SJSA1 (cell line): Measurements from ENCODE around the gene PSMD4. TPM values are rescaled to one million over a fixed set of nuclear protein-coding genes. Genes with fewer than 3 reads are reported as not detected.

Experiments used
- DNase-seq, 2 experiments: peaks; one replicate each; pipeline ENCODE4 v3.0.0-alpha.2; 2015 to 2020; ENCODE audit warnings: low spot score in 2 of 2, low read depth in 1 of 2
- H3K27ac ChIP-seq: fragments of 250-450 bp; sonication (Bioruptor Pico); 2 replicates; pipeline ENCODE4 v1.5.1; 2020; ENCODE audit warnings: mild to moderate bottlenecking, moderate library complexity
- H3K27me3 ChIP-seq: fragments of 250-450 bp; sonication (Bioruptor Pico); replicated peaks from 2 replicates; pipeline ENCODE4 v1.5.1; 2020; ENCODE audit warnings: mild to moderate bottlenecking, moderate library complexity
- H3K36me3 ChIP-seq: fragments of 250-450 bp; sonication (Bioruptor Pico); 2 replicates; pipeline ENCODE4 v1.5.1; 2020; ENCODE audit warnings: mild to moderate bottlenecking
- H3K4me1 ChIP-seq: fragments of 250-450 bp; sonication (Bioruptor Pico); replicated peaks from 2 replicates; pipeline ENCODE4 v1.6.1; 2021; ENCODE audit warnings: mild to moderate bottlenecking
- H3K4me3 ChIP-seq: fragments of 250-450 bp; sonication (Bioruptor Pico); 2 replicates; pipeline ENCODE4 v1.5.1; 2020; ENCODE audit warnings: mild to moderate bottlenecking
- H3K9me3 ChIP-seq: fragments of 250-450 bp; sonication (Bioruptor Pico); replicated peaks from 2 replicates; pipeline ENCODE4 v1.5.1; 2020; ENCODE audit warnings: mild to moderate bottlenecking
- total RNA-seq: library from RNA; depleted of rRNA; stranded (reverse); fragments of >200 nt; shearing (Covaris generic); gene quantifications from 2 replicates; pipeline ENCODE4 v1.2.3, GENCODE V29; 2014

PSMD4 gene
- total RNA-seq, 1 experiment from 2014 or later = 293 TPM

DNA sequence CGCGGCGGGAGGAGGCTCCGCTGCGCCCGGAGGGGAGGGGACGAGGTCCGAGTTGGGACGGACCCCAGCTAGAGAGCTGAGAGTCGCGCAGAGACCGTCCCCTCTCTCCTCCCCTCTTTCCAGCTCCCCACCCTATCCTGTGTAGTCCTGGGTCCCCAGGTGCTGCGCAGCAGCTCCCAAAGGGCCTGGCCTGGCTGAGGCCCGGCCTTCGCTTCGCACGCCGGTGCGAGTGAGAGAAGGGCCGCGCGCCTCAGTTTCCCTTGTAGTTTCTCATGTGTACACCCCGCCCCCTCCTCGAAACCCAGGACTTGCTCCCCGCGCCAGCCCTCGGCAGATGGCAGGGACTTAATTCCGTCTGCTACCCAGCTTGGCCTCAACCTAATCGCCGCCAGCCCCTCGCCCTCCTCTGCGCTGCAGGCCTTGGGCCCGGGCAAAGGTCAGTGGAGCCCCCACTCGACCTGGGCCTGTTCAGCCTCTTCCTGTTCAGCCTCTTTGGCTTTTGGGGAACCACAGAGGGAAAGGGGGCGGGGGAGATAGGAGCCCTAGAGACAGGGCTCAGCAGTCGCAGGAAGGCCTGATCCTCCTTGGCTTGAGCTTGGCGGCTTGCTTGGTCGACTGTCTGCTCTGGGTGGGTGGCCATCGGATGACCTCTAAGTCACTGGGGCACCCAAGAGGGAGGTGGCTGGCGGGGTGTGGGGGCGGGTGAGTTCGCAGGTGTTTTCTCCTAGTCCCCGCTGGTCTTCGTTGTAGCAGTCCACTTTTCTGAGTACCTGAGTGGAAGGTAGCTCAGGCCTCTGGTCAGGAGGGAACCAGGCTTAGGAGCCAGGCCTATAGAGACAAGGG is 28.6 kb downstream of the PSMD4 start:
- peaks cover 14% of the 10 kb centered on the region for H3K4me1 ChIP-seq
- H3K27ac ChIP-seq = peak overlapping the region; percentile 99
- peaks cover 34% of the 10 kb centered on the region for H3K36me3 ChIP-seq
- no peaks in the 10 kb centered on the region for H3K9me3 ChIP-seq
- H3K4me3 ChIP-seq = peak overlapping the region; percentile 60
- no peak for DNase-seq
- no peaks in the 10 kb centered on the region for H3K27me3 ChIP-seq

DNA sequence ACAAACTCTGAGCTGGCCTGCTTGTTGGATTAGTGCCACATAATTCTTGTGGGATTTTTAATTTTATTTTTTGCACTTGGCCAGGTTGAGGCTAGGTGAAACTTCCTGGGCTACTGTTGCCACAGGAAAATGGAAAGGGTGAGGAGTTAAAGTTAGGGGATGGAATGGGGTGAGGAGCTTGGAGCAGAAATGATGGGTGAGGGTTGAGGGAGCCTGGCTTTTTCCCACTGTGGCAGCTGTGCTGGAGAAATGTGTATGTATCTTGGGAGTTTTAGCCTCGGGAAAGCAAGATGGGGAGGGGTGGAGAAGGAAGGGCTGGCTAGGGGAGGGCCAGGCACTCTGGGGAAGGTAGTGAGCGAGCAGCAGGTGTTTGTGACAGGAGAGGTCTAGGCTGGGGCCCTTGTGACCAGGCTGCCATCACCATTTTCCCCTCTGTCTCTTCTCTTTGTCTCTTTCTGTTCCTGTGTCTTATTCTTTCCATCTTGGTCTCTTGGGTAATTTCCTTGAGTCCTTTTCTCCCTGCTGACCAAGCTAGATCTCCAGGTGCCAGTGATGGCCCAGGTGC is 29.6 kb downstream of the PSMD4 start:
- no peaks in the 10 kb centered on the region for H3K9me3 ChIP-seq
- H3K4me1 ChIP-seq = peaks cover 14% of the 10 kb centered on the region
- H3K36me3 ChIP-seq = peaks cover 44% of the 10 kb centered on the region
- H3K4me3 ChIP-seq = no peak overlapping the region
- no peak overlapping the region for H3K27ac ChIP-seq
- DNase-seq = no peak
- H3K27me3 ChIP-seq = no peaks in the 10 kb centered on the region

- H3K9me3 ChIP-seq = no peaks in the 10 kb centered on the region
- no peaks in the 10 kb centered on the region for H3K27me3 ChIP-seq
- H3K36me3 ChIP-seq = peaks cover 67% of the 10 kb centered on the region
- H3K27ac ChIP-seq = no peak overlapping the region
- no peak for DNase-seq
- no peak overlapping the region for H3K4me3 ChIP-seq
- H3K4me1 ChIP-seq = peaks cover 11% of the 10 kb centered on the region
Measured at GRCh38 chr1:151286619-151287340, 32.2 kb downstream of the PSMD4 start.

DNA sequence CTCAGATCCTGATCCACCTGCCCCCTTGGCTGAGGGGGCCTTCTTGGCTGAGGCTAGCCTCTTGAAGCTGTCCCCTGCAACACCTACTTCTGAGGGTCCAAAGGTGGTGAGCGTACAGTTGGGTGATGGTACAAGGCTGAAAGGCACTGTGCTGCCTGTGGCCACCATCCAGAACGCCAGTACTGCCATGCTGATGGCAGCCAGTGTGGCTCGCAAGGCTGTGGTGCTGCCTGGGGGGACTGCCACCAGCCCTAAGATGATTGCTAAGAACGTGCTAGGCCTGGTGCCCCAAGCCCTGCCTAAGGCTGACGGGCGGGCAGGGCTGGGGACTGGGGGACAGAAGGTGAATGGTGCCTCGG is 32.8 kb downstream of the PSMD4 start:
- Histone ChIP-seq H3K27me3 (no peaks in the 10 kb centered on the region), H3K4me3 (no peak overlapping the region), H3K36me3 (peaks cover 73% of the 10 kb centered on the region), H3K9me3 (no peaks in the 10 kb centered on the region), H3K27ac (no peak overlapping the region), H3K4me1 (peaks cover 11% of the 10 kb centered on the region)
- no peak for DNase-seq

GRCh38 chr1:151287767-151288500 is 33.4 kb downstream of the PSMD4 start:
- no peaks in the 10 kb centered on the region for H3K9me3 ChIP-seq
- no peaks in the 10 kb centered on the region for H3K27me3 ChIP-seq
- H3K4me3 ChIP-seq = no peak overlapping the region
- H3K27ac ChIP-seq = no peak overlapping the region
- peaks cover 8% of the 10 kb centered on the region for H3K4me1 ChIP-seq
- H3K36me3 ChIP-seq = peaks cover 74% of the 10 kb centered on the region
- no peak for DNase-seq

DNA sequence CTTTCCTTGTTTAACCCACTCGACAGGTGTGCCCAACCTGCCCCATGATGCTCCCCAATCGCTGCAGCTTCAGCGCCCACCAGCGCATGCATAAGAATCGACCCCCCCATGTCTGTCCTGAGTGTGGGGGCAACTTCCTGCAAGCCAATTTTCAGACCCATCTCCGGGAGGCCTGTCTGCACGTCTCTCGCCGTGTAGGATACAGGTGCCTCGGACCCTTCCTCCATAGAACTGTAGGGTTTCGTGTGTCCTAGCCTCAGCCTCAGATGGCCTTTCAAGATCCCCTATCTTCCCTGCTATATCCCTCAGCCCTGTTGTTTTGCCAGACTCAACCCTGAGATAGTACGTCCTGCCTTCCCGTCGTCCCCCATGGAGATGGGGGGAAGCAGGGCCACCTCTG is 34.0 kb downstream of the PSMD4 start:
- Histone ChIP-seq H3K27me3 (no peaks in the 10 kb centered on the region), H3K4me1 (peaks cover 3% of the 10 kb centered on the region; the same call in 1 of the 2 replicates), H3K4me3 (no peak overlapping the region), H3K27ac (no peak overlapping the region), H3K9me3 (no peaks in the 10 kb centered on the region), H3K36me3 (peaks cover 77% of the 10 kb centered on the region)
- no peak for DNase-seq

- DNase-seq = no peak
- Histone ChIP-seq H3K9me3 (no peaks in the 10 kb centered on the region), H3K4me1 (no peaks in the 10 kb centered on the region), H3K36me3 (peaks cover 85% of the 10 kb centered on the region), H3K27me3 (no peaks in the 10 kb centered on the region), H3K27ac (no peak overlapping the region), H3K4me3 (no peak overlapping the region)
Measured at GRCh38 chr1:151289080-151289935, 34.8 kb downstream of the PSMD4 start.

DNA sequence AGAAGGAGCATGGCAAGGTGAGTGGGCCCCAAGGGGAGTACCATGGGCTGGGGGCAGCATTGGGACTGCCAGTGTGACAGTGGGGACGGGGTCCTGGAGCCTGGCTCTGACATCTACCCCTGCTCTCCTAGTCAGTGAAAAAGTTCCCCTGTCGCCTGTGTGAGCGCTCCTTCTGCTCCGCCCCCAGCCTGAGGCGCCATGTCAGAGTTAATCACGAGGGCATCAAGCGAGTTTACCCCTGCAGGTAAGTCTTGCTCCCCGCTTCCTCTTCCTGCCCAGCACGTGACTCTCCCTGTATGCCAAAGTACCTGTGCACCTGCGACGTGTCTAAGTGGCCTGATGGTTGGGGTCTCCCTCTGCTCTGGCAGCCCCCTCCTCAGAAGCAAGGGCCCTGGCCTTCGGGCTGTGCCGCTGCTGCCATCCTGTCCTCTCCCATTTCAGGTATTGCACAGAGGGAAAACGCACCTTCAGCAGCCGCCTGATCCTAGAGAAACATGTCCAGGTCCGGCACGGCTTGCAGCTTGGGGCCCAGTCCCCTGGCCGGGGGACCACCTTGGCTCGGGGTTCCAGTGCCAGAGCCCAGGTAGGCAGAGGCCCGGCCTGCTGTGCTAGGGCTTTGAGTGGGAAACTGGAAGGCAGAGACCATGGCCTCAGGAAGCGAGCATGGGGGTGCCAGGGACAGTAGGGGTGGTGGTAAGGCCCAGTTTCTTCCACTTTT is 35.6 kb downstream of the PSMD4 start:
- Histone ChIP-seq H3K4me1 (no peaks in the 10 kb centered on the region), H3K36me3 (peaks cover 93% of the 10 kb centered on the region), H3K4me3 (no peak overlapping the region), H3K27me3 (no peaks in the 10 kb centered on the region), H3K9me3 (no peaks in the 10 kb centered on the region), H3K27ac (no peak overlapping the region)
- no peak for DNase-seq

- Histone ChIP-seq H3K36me3 (peaks cover 96% of the 10 kb centered on the region), H3K4me3 (no peak overlapping the region), H3K9me3 (no peaks in the 10 kb centered on the region), H3K4me1 (no peaks in the 10 kb centered on the region), H3K27ac (no peak overlapping the region), H3K27me3 (no peaks in the 10 kb centered on the region)
- DNase-seq = no peak
Measured at GRCh38 chr1:151290709-151291303, 36.3 kb downstream of the PSMD4 start.

- H3K27me3 ChIP-seq = no peaks in the 10 kb centered on the region
- H3K4me3 ChIP-seq = no peak overlapping the region
- no peak overlapping the region for H3K27ac ChIP-seq
- H3K36me3 ChIP-seq = peaks cover 94% of the 10 kb centered on the region
- no peaks in the 10 kb centered on the region for H3K4me1 ChIP-seq
- no peak for DNase-seq
- H3K9me3 ChIP-seq = no peaks in the 10 kb centered on the region
Measured at GRCh38 chr1:151292207-151293030, 37.9 kb downstream of the PSMD4 start.

DNA sequence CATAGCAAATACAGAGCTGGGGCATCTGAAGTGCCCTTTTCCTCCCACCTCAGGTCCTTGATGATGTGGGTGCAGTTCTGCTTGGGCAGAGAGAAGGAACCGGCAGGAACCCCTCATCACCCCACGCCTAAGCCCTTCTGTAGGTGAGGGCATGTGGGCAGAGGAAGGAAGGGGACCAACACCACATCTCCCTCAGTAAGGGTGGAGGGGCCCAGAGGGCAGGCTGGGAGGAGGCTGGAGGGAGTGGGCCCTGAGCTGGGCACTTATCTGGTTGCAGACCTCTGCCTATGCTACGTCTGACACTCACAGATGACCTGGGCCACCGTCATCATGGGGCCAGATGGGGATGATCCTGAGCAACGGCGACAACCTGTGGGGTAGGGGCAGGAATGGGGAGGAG is 38.6 kb downstream of the PSMD4 start:
- peaks cover 94% of the 10 kb centered on the region for H3K36me3 ChIP-seq
- H3K4me1 ChIP-seq = no peaks in the 10 kb centered on the region
- H3K4me3 ChIP-seq = no peak overlapping the region
- H3K27ac ChIP-seq = no peak overlapping the region
- no peaks in the 10 kb centered on the region for H3K9me3 ChIP-seq
- no peak for DNase-seq
- no peaks in the 10 kb centered on the region for H3K27me3 ChIP-seq
